K562 (cell line): ENCODE results near the gene SPATS2.

Experiments used
- NCOA1 ChIP-seq: fragments of 450-650 bp; IDR thresholded peaks from 2 replicates; pipeline ENCODE4 v1.6.1; 2016; ENCODE audit warnings: low read depth
- ZNF707 ChIP-seq: fragments of 250-450 bp; sonication (Bioruptor Pico); conservative IDR thresholded peaks from 2 replicates; pipeline ENCODE4 v1.8.0; 2022; ENCODE audit warnings: inconsistent platforms, mild to moderate bottlenecking, moderate library complexity
- TF ChIP-seq, protein P1 (sequence below), 3 experiments: IDR thresholded peaks in 2 of 3; conservative IDR thresholded peaks in 1 of 3; 2 replicates each; pipeline ENCODE4 v1.5.1; 2011 to 2012; ENCODE audit warnings: low read length in 3 of 3, mild to moderate bottlenecking in 3 of 3, control low read depth in 2 of 3, improper control_type of control experiment in 1 of 3, inconsistent platforms in 1 of 3, low read depth in 1 of 3, mixed read lengths in 1 of 3, moderate library complexity in 1 of 3; ENCODE audit not compliant: insufficient read depth in 2 of 3

GRCh38 chr12:49539406-49540228, 172.4 kb downstream of the SPATS2 start:
- TF ChIP-seq, protein P1, sequence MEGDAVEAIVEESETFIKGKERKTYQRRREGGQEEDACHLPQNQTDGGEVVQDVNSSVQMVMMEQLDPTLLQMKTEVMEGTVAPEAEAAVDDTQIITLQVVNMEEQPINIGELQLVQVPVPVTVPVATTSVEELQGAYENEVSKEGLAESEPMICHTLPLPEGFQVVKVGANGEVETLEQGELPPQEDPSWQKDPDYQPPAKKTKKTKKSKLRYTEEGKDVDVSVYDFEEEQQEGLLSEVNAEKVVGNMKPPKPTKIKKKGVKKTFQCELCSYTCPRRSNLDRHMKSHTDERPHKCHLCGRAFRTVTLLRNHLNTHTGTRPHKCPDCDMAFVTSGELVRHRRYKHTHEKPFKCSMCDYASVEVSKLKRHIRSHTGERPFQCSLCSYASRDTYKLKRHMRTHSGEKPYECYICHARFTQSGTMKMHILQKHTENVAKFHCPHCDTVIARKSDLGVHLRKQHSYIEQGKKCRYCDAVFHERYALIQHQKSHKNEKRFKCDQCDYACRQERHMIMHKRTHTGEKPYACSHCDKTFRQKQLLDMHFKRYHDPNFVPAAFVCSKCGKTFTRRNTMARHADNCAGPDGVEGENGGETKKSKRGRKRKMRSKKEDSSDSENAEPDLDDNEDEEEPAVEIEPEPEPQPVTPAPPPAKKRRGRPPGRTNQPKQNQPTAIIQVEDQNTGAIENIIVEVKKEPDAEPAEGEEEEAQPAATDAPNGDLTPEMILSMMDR (IDR thresholded peaks at IDR 0.05 in 2 of 3, conservative IDR thresholded peaks at IDR 0.05 in 1 of 3; ENCODE audit: insufficient read depth in 2 of 3, low read depth in 1 of 3, low read length in 3 of 3), result no peak
- TF ChIP-seq ZNF707, result no peak
- no peak for TF ChIP-seq NCOA1
